Pancreas (tissue), 10 donors: ENCODE results near the gene NEK6. TPM values are rescaled to one million over a fixed set of nuclear protein-coding genes. Genes with fewer than 3 reads are reported as not detected.

Source experiments
- ATAC-seq, 4 donors: fragments of 200-7000 bp; cut with Tn5 transposase; one replicate each; pipeline versions ENCODE4 v1.8.0 to v1.9.1; 2020; ENCODE audit warnings: mild to moderate bottlenecking in 4 of 4, moderate library complexity in 4 of 4
- DNase-seq, 6 donors: peaks; one replicate each; pipeline ENCODE4 v3.0.0-alpha.2; 2020
- FAIRE-seq: peaks from 2 replicates; lab custom pipeline; 2012; peaks lifted over from hg19 to GRCh38; lab: Jason Lieb, UNC
- H3K27ac ChIP-seq, 4 donors: fragments of 200-600 bp; sonication (generic); 1 replicate in 3 of 4; 2 replicates in 1 of 4; pipeline versions ENCODE4 v1.5.0 to v1.8.0; 2020
- H3K27me3 ChIP-seq, 4 donors: fragments of 200-600 bp; one replicate each; pipeline ENCODE4 v1.8.0; 2021
- H3K36me3 ChIP-seq, 3 donors: fragments of 200-600 bp; sonication (generic) in 1 of 3; one replicate each; pipeline versions ENCODE4 v1.5.0 to v1.8.0; 2020 to 2021
- H3K4me1 ChIP-seq, 3 donors: fragments of 200-600 bp; one replicate each; pipeline ENCODE4 v1.8.0; 2021
- H3K4me3 ChIP-seq, 4 donors: fragments of 200-600 bp; sonication (generic) in 2 of 4; one replicate each; pipeline versions ENCODE4 v1.5.0 to v1.8.0; 2020 to 2021
- H3K9me3 ChIP-seq, 4 donors: fragments of 200-600 bp; one replicate each; pipeline ENCODE4 v1.8.0; 2021
- CTCF ChIP-seq, 4 donors: fragments of 200-600 bp; sonication (generic) in 3 of 4; IDR thresholded peaks; one replicate each; pipeline versions ENCODE4 v1.5.0 to v1.8.0; 2021; ENCODE audit warnings: antibody characterized with exemption in 4 of 4
- WGBS, 2 donors: extraction: QIAGEN DNeasy Blood & Tissue Kit; methylation state at CpG; one replicate each; pipeline ENCODE4 v1.1.7; 2013; 5-methylcytosine and 5-hydroxymethylcytosine counted together
- intact Hi-C, 3 donors: fragments of 100-400 bp; cut with DNase I; formaldehyde crosslinking; loops; one replicate each; pipeline versions ENCODE4 v1.11.1 to v1.14.2; 2022
- polyA plus RNA-seq, 2 donors: library from polyadenylated mRNA; stranded (reverse); fragments of 200-250 nt; gene quantifications; one replicate each; pipeline ENCODE4 v1.2.3, GENCODE V29; 2013
- total RNA-seq, 6 donors: library from RNA; stranded (reverse); fragmentation: NEBNext Ultra II Directional in 4 of 6; extraction: Animal tissue kit (Norgen Biotek cat#: 25700) in 4 of 6; gene quantifications; one replicate each; pipeline versions ENCODE4 v1.2.1 to v1.2.4, GENCODE V29; 2021 to 2023
- donor health status: healthy with polysubstance abuse.
- donor health status: DM: no; HTN: no; CAD: no; lungs with moderate emphysema.
- donor health status: DM: no; HTN: no; CAD: no.
- donor health status: control.
- donor health status: control.
- donor health status: Bipolar disorder and iron deficiency.
- donor health status: DM: yes; HTN: yes; CAD: no.
- donor health status: DM: no; HTN: no; CAD: no.
- donor health status: DM: no; HTN: no; CAD: no.
- donor health status: DM: yes; HTN: yes; CAD: no.

Gene NEK6
- total and polyA plus RNA-seq, 8 donors, result 7.8 to 67.0 (median 29.7) TPM

- H3K9me3 ChIP-seq, result no peaks in the 10 kb centered on the region
- WGBS, 2 donors, result 40 to 42% methylated on average over 5 of the region's 5 CpGs
- ATAC-seq (peak; percentile 31 to 66 (median 50)), DNase-seq (no peak), FAIRE-seq (no peak)
- H3K27me3 ChIP-seq, result no peaks in the 10 kb centered on the region
- intact Hi-C loops, result loop anchor here in 1 of 3 donors (10.0 kb wide), 1 partner anchor 260 kb away; no protein-coding TSS in a partner anchor
- H3K36me3 ChIP-seq, result no peaks in the 10 kb centered on the region
- no peak overlapping the region for H3K4me3 ChIP-seq
- TF ChIP-seq CTCF (IDR thresholded peaks at IDR 0.05), result no peak
- H3K27ac ChIP-seq, result no peak overlapping the region
- H3K4me1 ChIP-seq, result peaks cover 13 to 45% (median 24%) of the 10 kb centered on the region in 3 donors
Measured at GRCh38 chr9:124384846-124385245, 127.1 kb downstream of the NEK6 start.

GRCh38 chr9:124385623-124386022 is 127.9 kb downstream of the NEK6 start:
- ATAC-seq (no peak), FAIRE-seq (no peak), DNase-seq (no peak)
- H3K4me3 ChIP-seq, result no peak overlapping the region
- peaks cover 19 to 52% (median 30%) of the 10 kb centered on the region in 3 donors for H3K4me1 ChIP-seq
- no peaks in the 10 kb centered on the region for H3K27me3 ChIP-seq
- WGBS, 2 donors, result 84 to 91% methylated on average over 7 of the region's 7 CpGs
- no peaks in the 10 kb centered on the region for H3K9me3 ChIP-seq
- no peak for TF ChIP-seq CTCF (IDR thresholded peaks at IDR 0.05)
- H3K27ac ChIP-seq, result no peak overlapping the region
- no peaks in the 10 kb centered on the region for H3K36me3 ChIP-seq
- intact Hi-C loops, result loop anchor here in 1 of 3 donors (10.0 kb wide), 1 partner anchor 261 kb away; no protein-coding TSS in a partner anchor

GRCh38 chr9:124386201-124386600 is 128.5 kb downstream of the NEK6 start:
- intact Hi-C loops, result loop anchor here in 1 of 3 donors (10.0 kb wide), 1 partner anchor 261 kb away; no protein-coding TSS in a partner anchor
- DNase-seq, result no peak
- FAIRE-seq, result no peak
- no peak for TF ChIP-seq CTCF (IDR thresholded peaks at IDR 0.05)
- Histone ChIP-seq H3K4me3 (no peak overlapping the region), H3K27ac (no peak overlapping the region), H3K27me3 (no peaks in the 10 kb centered on the region), H3K9me3 (no peaks in the 10 kb centered on the region), H3K4me1 (peaks cover 23 to 58% (median 35%) of the 10 kb centered on the region in 3 donors), H3K36me3 (no peaks in the 10 kb centered on the region)
- 60 to 61% methylated on average over 3 of the region's 3 CpGs for WGBS, 2 donors
- ATAC-seq, result peak; percentile 47 to 54 (median 52)

DNA sequence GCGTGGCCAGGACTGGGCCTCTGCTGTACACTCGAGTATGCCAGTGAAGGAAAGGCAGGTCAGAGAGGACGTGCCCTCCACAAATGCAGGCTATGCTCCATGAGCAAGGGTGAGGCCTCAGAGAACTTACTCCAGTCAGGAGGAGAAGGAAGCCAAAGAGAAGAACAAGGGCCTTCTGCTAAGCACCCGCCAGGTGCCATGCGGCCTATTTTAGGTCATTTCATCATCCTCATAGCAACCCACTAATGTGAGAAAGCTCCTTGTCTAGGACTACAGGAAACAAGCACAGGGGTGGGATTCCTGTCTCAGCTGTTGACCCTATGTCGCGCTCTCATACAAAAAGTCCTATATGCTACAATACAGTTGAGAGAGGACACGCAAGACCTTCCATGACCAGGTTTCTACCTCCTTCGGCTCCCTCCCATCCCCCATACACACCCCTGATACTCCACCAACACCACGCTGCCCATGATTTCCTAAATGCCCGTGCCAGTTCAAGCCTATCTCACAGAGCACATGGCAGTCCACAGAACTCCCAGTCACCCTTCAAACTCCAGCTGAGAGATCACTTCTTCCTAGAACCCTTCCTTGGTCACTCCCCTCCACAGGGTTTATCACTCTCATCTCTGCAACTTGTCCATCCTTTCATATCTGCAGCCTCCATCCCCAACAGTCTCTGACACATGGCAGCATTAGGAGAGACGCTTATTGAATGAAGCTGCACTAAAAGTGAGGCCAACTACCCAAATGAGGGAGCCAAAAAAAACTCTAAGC is 130.7 kb downstream of the NEK6 start:
- no peak for TF ChIP-seq CTCF (IDR thresholded peaks at IDR 0.05)
- H3K4me1 ChIP-seq, result peaks cover 23 to 66% (median 43%) of the 10 kb centered on the region in 3 donors
- H3K9me3 ChIP-seq, result no peaks in the 10 kb centered on the region
- H3K27ac ChIP-seq, result no peak overlapping the region
- 88 to 89% methylated on average over 12 of the region's 12 CpGs for WGBS, 2 donors
- DNase-seq (no peak), ATAC-seq (no peak), FAIRE-seq (no peak)
- intact Hi-C loops, result loop anchor here in 1 of 3 donors (10.0 kb wide), 1 partner anchor 264 kb away; no protein-coding TSS in a partner anchor
- no peak overlapping the region for H3K4me3 ChIP-seq
- no peaks in the 10 kb centered on the region for H3K36me3 ChIP-seq
- no peaks in the 10 kb centered on the region for H3K27me3 ChIP-seq
